GM12878 (cell line): ENCODE data around the gene KRT78. TPM values are rescaled to one million over a fixed set of nuclear protein-coding genes. Genes with fewer than 3 reads are reported as not detected.

Experiments used
- ATAC-seq: fragments of 200-7000 bp; cut with Tn5 transposase; 3 replicates; pipeline ENCODE4 v1.9.1; 2020; ENCODE audit warnings: mild to moderate bottlenecking, moderate library complexity
- BruUV-seq: library from RNA; stranded (reverse); fragments of 400-500 nt; replicated peaks from 2 replicates; lab custom pipeline; 2021; lab: Mats Ljungman, UMichigan
- CTCF ChIA-PET: fragments of 300-600 bp; sonication (Branson Sonifier 250); formaldehyde crosslinking; extraction: SDS; loops from one replicate; lab custom pipeline; 2021; ENCODE audit warnings: inconsistent platforms; lab: Yijun Ruan, JAX
- POLR2A ChIA-PET: fragments of 350-600 bp; formaldehyde crosslinking; extraction: SDS; loops from one replicate; lab custom pipeline; 2021; ENCODE audit warnings: inconsistent platforms; lab: Charles Lee
- RAD21 ChIA-PET: fragments of 300-600 bp; sonication (Branson Sonifier 250); formaldehyde crosslinking; loops from one replicate; lab custom pipeline; 2023; ENCODE audit warnings: antibody characterized with exemption; ENCODE audit not compliant: unreplicated experiment; lab: Charles Lee
- SMC1A ChIA-PET: fragments of 300-600 bp; sonication (Branson Sonifier 250); formaldehyde crosslinking; loops from one replicate; lab custom pipeline; 2023; ENCODE audit not compliant: unreplicated experiment, uncharacterized antibody; lab: Charles Lee
- DNase-seq: peaks from one replicate; pipeline ENCODE4 v3.0.0-alpha.2; 2011; ENCODE audit warnings: low read depth, low spot score
- FAIRE-seq: peaks from 3 replicates; lab custom pipeline; 2011; peaks lifted over from hg19 to GRCh38; lab: Jason Lieb, UNC
- H2AFZ ChIP-seq: 2 replicates; pipeline ENCODE4 v1.6.0; 2011; ENCODE audit warnings: low read depth, low read length, control low read depth; ENCODE audit not compliant: control insufficient read depth
- H3K27ac ChIP-seq: 2 replicates; pipeline ENCODE4 v1.5.1; 2011; ENCODE audit warnings: control low read depth; ENCODE audit not compliant: control insufficient read depth, insufficient read depth
- H3K27me3 ChIP-seq, 2 experiments: replicated peaks in 1 of 2; 2 replicates each; pipeline versions ENCODE4 v1.6.0 to v1.6.1; 2011; ENCODE audit warnings: low read length in 1 of 2; ENCODE audit not compliant: control insufficient read depth in 2 of 2, insufficient read depth in 2 of 2
- H3K36me3 ChIP-seq, 2 experiments: 2 replicates each; pipeline ENCODE4 v1.5.1; 2011; ENCODE audit warnings: low read length in 1 of 2; ENCODE audit not compliant: control insufficient read depth in 2 of 2, insufficient read depth in 2 of 2
- H3K4me1 ChIP-seq: 2 replicates; pipeline ENCODE4 v1.6.1; 2011; ENCODE audit warnings: mild to moderate bottlenecking, low read length, moderate library complexity, mixed read lengths; ENCODE audit not compliant: control insufficient read depth, insufficient read depth
- H3K4me2 ChIP-seq: 2 replicates; pipeline ENCODE4 v1.6.0; 2011; ENCODE audit warnings: control low read depth; ENCODE audit not compliant: control insufficient read depth, insufficient read depth
- H3K4me3 ChIP-seq: fragments of 200-600 bp; sonication (generic); 2 replicates; pipeline ENCODE4 v1.5.1; 2016
- H3K79me2 ChIP-seq: 2 replicates; pipeline ENCODE4 v1.6.0; 2011; ENCODE audit warnings: low read length; ENCODE audit not compliant: control insufficient read depth, insufficient read depth
- H3K9ac ChIP-seq: 2 replicates; pipeline ENCODE4 v1.8.0; 2011; ENCODE audit warnings: low read length, control low read depth, mixed read lengths; ENCODE audit not compliant: control insufficient read depth, insufficient read depth
- H3K9me3 ChIP-seq: replicated peaks from 3 replicates; pipeline ENCODE4 v1.5.1; 2011; ENCODE audit warnings: mild to moderate bottlenecking, low read length; ENCODE audit not compliant: control insufficient read depth, insufficient read depth
- H4K20me1 ChIP-seq: 2 replicates; pipeline ENCODE4 v1.6.0; 2011; ENCODE audit not compliant: control insufficient read depth, insufficient read depth
- BHLHE40 ChIP-seq, 2 experiments: fragments of 450-650 bp in 1 of 2; IDR thresholded peaks; 2 replicates each; pipeline ENCODE4 v1.6.1; 2011 to 2017; ENCODE audit warnings: low read depth in 2 of 2, borderline replicate concordance in 1 of 2, improper control_type of control experiment in 1 of 2, low read length in 1 of 2, mild to moderate bottlenecking in 1 of 2
- CUX1 ChIP-seq: IDR thresholded peaks from 2 replicates; pipeline ENCODE4 v1.6.1; 2012; ENCODE audit warnings: improper control_type of control experiment, low read depth, low read length; ENCODE audit not compliant: insufficient replicate concordance
- JUND ChIP-seq: IDR thresholded peaks from 2 replicates; pipeline ENCODE4 v1.6.1; 2012; ENCODE audit warnings: low read depth, mild to moderate bottlenecking, low read length, improper control_type of control experiment, moderate library complexity
- NBN ChIP-seq: fragments of 450-650 bp; IDR thresholded peaks from 2 replicates; pipeline ENCODE4 v1.6.1; 2016
- NFYA ChIP-seq: IDR thresholded peaks from 2 replicates; pipeline ENCODE4 v1.6.1; 2011; ENCODE audit warnings: low read depth, mild to moderate bottlenecking, low read length, improper control_type of control experiment, borderline replicate concordance
- PML ChIP-seq: IDR thresholded peaks from 2 replicates; pipeline ENCODE4 v1.6.1; 2012; ENCODE audit warnings: low read length, inconsistent platforms
- STAT3 ChIP-seq: IDR thresholded peaks from 2 replicates; pipeline ENCODE4 v1.6.1; 2011; ENCODE audit warnings: low read depth, low read length, improper control_type of control experiment
- TCF7 ChIP-seq: IDR thresholded peaks from 2 replicates; pipeline ENCODE4 v1.6.1; 2014; ENCODE audit warnings: antibody characterized with exemption, borderline replicate concordance
- WRNIP1 ChIP-seq: IDR thresholded peaks from 2 replicates; pipeline ENCODE4 v1.6.1; 2011; ENCODE audit warnings: low read depth, low read length, improper control_type of control experiment, borderline replicate concordance
- ZNF217 ChIP-seq: fragments of 450-650 bp; IDR thresholded peaks from 2 replicates; pipeline ENCODE4 v1.6.1; 2017; ENCODE audit warnings: antibody characterized with exemption, mild to moderate bottlenecking
- WGBS: methylation state at CpG from one replicate; pipeline ENCODE4 v1.1.6; 2016; ENCODE audit warnings: low lambda C conversion rate; ENCODE audit not compliant: insufficient replicate concordance, insufficient coverage; ENCODE audit errors: missing lambda C conversion rate; 5-methylcytosine and 5-hydroxymethylcytosine counted together
- in situ Hi-C: fragments of 300-500 bp; cut with MboI; formaldehyde crosslinking; loops from 9 replicates; pipeline ENCODE4 v1.14.3; 2018; ENCODE audit warnings: mixed read lengths
- intact Hi-C: fragments of 100-400 bp; cut with micrococcal nuclease; formaldehyde crosslinking; loops from one replicate; pipeline ENCODE4 v1.14.2; 2022; ENCODE audit not compliant: unreplicated experiment
- polyA plus RNA-seq, 11 experiments: library from polyadenylated mRNA; depleted of rRNA in 4 of 11; unstranded in 6 of 11; stranded (reverse) in 5 of 11; fragments of >200 nt; fragmentation: Nextera tagmentation in 4 of 11; fragmentation: Illumina TruSeq in 1 of 11; extraction: Ambion mirVana in 4 of 11; extraction: Trizol in 1 of 11; gene quantifications; 1 replicate in 1 of 11; 2 replicates in 10 of 11; pipeline versions ENCODE4 v1.2.1 to v1.2.3, GENCODE V29; 2011 to 2016; ENCODE audit warnings: inconsistent platforms in 2 of 11, missing spikeins in 2 of 11, low read depth in 1 of 11
- total RNA-seq, 4 experiments: library from RNA; depleted of rRNA in 3 of 4; stranded (reverse); fragments of >200 nt in 3 of 4; fragmentation: Illumina TruSeq in 1 of 4; extraction: Trizol in 1 of 4; gene quantifications; 2 replicates each; pipeline versions ENCODE4 v1.2.1 to v1.2.3, GENCODE V29; 2013 to 2021
- TF ChIP-seq, protein P1 (sequence below): fragments of 450-650 bp; IDR thresholded peaks from 2 replicates; pipeline ENCODE4 v1.6.1; 2017; ENCODE audit warnings: mild to moderate bottlenecking, moderate library complexity

Gene KRT78
- total and polyA plus RNA-seq, 10 of the 15 experiments (the other 5 are each of a cell fraction or from before 2014, with no cell fraction given) = 0.07 TPM; not detected in 9

GRCh38 chr12:52847335-52848102 is 1.3 kb downstream of the KRT78 start:
- no peak for FAIRE-seq
- WGBS = 41% methylated on average over 12 of the region's 12 CpGs
- H3K9ac ChIP-seq = no peak overlapping the region
- ChIA-PET SMC1A (no interaction called here), CTCF (no interaction called here), POLR2A (no interaction called here), RAD21 (no interaction called here)
- no peaks in the 10 kb centered on the region for H4K20me1 ChIP-seq
- no TSS peak for BruUV-seq
- DNase-seq = no peak
- TF ChIP-seq CUX1 (no peak), BHLHE40 (IDR thresholded peaks at IDR 0.05; ENCODE audit: borderline replicate concordance in 1 of 2, low read depth in 2 of 2, low read length in 1 of 2) (no peak), STAT3 (no peak), TCF7 (no peak), ZNF217 (no peak), WRNIP1 (no peak), NBN (no peak), NFYA (no peak), PML (no peak), JUND (no peak)
- TF ChIP-seq, protein P1, sequence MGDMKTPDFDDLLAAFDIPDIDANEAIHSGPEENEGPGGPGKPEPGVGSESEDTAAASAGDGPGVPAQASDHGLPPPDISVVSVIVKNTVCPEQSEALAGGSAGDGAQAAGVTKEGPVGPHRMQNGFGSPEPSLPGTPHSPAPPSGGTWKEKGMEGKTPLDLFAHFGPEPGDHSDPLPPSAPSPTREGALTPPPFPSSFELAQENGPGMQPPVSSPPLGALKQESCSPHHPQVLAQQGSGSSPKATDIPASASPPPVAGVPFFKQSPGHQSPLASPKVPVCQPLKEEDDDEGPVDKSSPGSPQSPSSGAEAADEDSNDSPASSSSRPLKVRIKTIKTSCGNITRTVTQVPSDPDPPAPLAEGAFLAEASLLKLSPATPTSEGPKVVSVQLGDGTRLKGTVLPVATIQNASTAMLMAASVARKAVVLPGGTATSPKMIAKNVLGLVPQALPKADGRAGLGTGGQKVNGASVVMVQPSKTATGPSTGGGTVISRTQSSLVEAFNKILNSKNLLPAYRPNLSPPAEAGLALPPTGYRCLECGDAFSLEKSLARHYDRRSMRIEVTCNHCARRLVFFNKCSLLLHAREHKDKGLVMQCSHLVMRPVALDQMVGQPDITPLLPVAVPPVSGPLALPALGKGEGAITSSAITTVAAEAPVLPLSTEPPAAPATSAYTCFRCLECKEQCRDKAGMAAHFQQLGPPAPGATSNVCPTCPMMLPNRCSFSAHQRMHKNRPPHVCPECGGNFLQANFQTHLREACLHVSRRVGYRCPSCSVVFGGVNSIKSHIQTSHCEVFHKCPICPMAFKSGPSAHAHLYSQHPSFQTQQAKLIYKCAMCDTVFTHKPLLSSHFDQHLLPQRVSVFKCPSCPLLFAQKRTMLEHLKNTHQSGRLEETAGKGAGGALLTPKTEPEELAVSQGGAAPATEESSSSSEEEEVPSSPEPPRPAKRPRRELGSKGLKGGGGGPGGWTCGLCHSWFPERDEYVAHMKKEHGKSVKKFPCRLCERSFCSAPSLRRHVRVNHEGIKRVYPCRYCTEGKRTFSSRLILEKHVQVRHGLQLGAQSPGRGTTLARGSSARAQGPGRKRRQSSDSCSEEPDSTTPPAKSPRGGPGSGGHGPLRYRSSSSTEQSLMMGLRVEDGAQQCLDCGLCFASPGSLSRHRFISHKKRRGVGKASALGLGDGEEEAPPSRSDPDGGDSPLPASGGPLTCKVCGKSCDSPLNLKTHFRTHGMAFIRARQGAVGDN = no peak
- H2AFZ ChIP-seq = no peak overlapping the region
- no peak overlapping the region for H3K4me3 ChIP-seq
- no peaks in the 10 kb centered on the region for H3K79me2 ChIP-seq
- no peak overlapping the region for H3K4me2 ChIP-seq
- no peaks in the 10 kb centered on the region; a peak in 3 of 4 replicates for H3K27me3 ChIP-seq
- no peaks in the 10 kb centered on the region for H3K9me3 ChIP-seq
- no peaks in the 10 kb centered on the region for H3K4me1 ChIP-seq
- H3K36me3 ChIP-seq = no peaks in the 10 kb centered on the region
- in situ Hi-C loops = no loop called here
- ATAC-seq = no peak
- H3K27ac ChIP-seq = no peak overlapping the region
- intact Hi-C loops = no loop called here
